ENCODE results near the gene TMEM187.

The TMEM187 gene

DNA sequence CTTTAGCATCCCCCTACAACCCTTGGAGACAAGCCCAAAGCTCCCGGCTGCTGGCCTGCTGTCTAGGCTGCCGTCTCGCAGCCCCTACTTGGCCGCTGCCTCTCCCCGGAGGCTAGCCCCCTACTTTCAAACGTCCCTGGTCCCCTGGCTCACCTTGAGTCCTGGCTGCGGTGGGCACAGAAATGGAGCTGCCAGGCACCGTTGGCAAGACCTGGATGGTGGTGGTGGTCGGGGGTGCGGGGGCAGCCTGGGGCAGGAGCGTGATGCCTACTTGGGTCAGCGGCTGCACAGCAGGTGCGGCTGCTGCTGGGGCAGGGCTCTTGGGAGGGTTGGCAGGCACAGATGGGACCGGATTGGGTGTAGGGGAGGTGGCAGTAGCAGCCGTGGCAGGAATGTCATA is 12.9 kb upstream of the TMEM187 start:
- no peak for ATAC-seq (ENCODE audit: insufficient read depth, low read depth)
- H3K36me3 ChIP-seq (ENCODE audit: insufficient read depth, low read length), result peaks cover 100% of the 10 kb centered on the region
- H4K20me1 ChIP-seq (ENCODE audit: insufficient read depth, low read length), result peaks cover 83% of the 10 kb centered on the region
- no peaks in the 10 kb centered on the region for H3K27me3 ChIP-seq (ENCODE audit: insufficient read depth, low read length, poor library complexity)
- H3K4me2 ChIP-seq (ENCODE audit: insufficient read depth, low read length), result no peak overlapping the region
- no peak overlapping the region for H2AFZ ChIP-seq (ENCODE audit: low read depth, low read length)
- TF ChIP-seq, protein P1, sequence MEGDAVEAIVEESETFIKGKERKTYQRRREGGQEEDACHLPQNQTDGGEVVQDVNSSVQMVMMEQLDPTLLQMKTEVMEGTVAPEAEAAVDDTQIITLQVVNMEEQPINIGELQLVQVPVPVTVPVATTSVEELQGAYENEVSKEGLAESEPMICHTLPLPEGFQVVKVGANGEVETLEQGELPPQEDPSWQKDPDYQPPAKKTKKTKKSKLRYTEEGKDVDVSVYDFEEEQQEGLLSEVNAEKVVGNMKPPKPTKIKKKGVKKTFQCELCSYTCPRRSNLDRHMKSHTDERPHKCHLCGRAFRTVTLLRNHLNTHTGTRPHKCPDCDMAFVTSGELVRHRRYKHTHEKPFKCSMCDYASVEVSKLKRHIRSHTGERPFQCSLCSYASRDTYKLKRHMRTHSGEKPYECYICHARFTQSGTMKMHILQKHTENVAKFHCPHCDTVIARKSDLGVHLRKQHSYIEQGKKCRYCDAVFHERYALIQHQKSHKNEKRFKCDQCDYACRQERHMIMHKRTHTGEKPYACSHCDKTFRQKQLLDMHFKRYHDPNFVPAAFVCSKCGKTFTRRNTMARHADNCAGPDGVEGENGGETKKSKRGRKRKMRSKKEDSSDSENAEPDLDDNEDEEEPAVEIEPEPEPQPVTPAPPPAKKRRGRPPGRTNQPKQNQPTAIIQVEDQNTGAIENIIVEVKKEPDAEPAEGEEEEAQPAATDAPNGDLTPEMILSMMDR (IDR thresholded peaks at IDR 0.05; ENCODE audit: borderline replicate concordance, extremely low read depth, low read length, poor library complexity, severe bottlenecking), result no peak
- TF ChIP-seq EZH2 (IDR thresholded peaks at IDR 0.05; ENCODE audit: borderline replicate concordance, low read depth, low read length, severe bottlenecking), result no peak
- no peak overlapping the region for H3K27ac ChIP-seq (ENCODE audit: low read length)
- no peaks in the 10 kb centered on the region for H3K4me1 ChIP-seq (ENCODE audit: insufficient read depth, low read length)
- H3K79me2 ChIP-seq (ENCODE audit: insufficient read depth, low read length), result peaks cover 79% of the 10 kb centered on the region
- no peak for DNase-seq
- H3K9ac ChIP-seq (ENCODE audit: low read depth, low read length), result no peak overlapping the region
- no peaks in the 10 kb centered on the region for H3K9me3 ChIP-seq (ENCODE audit: insufficient read depth, low read length, severe bottlenecking)
- no peak overlapping the region for H3K4me3 ChIP-seq (ENCODE audit: low read depth in 1 of 2, low read length in 2 of 2)

DNA sequence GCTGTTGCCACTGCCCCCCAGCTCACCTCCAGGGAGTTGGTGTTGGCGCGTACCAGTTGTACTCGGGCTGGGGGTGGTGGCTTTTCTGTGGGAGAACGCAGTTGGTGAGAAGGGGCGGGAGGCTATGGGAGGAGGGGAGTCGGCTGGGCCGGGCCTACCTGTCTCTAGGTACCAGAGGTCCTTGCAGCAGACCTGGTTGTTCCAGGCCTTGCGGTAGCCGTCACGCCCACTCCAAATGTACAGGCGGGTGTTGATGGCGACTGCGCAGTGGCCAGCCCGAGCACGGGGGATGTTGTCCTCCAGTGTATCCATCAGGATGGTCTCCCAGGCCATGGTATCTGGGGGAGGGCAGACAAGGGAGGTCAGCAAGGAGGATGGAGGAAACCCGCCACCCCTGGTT is 12.5 kb upstream of the TMEM187 start:
- no peak overlapping the region for H3K4me3 ChIP-seq (ENCODE audit: low read depth in 1 of 2, low read length in 2 of 2)
- TF ChIP-seq, protein P1 (IDR thresholded peaks at IDR 0.05; ENCODE audit: borderline replicate concordance, extremely low read depth, low read length, poor library complexity, severe bottlenecking), result no peak
- no peak for TF ChIP-seq EZH2 (IDR thresholded peaks at IDR 0.05; ENCODE audit: borderline replicate concordance, low read depth, low read length, severe bottlenecking)
- no peak overlapping the region for H3K4me2 ChIP-seq (ENCODE audit: insufficient read depth, low read length)
- no peaks in the 10 kb centered on the region for H3K9me3 ChIP-seq (ENCODE audit: insufficient read depth, low read length, severe bottlenecking)
- H3K79me2 ChIP-seq (ENCODE audit: insufficient read depth, low read length), result peaks cover 82% of the 10 kb centered on the region
- H2AFZ ChIP-seq (ENCODE audit: low read depth, low read length), result no peak overlapping the region
- H3K36me3 ChIP-seq (ENCODE audit: insufficient read depth, low read length), result peaks cover 100% of the 10 kb centered on the region
- H3K4me1 ChIP-seq (ENCODE audit: insufficient read depth, low read length), result no peaks in the 10 kb centered on the region
- no peak overlapping the region for H3K27ac ChIP-seq (ENCODE audit: low read length)
- no peaks in the 10 kb centered on the region for H3K27me3 ChIP-seq (ENCODE audit: insufficient read depth, low read length, poor library complexity)
- ATAC-seq (ENCODE audit: insufficient read depth, low read depth), result no peak
- no peak overlapping the region for H3K9ac ChIP-seq (ENCODE audit: low read depth, low read length)
- no peak for DNase-seq
- peaks cover 83% of the 10 kb centered on the region for H4K20me1 ChIP-seq (ENCODE audit: insufficient read depth, low read length)

DNA sequence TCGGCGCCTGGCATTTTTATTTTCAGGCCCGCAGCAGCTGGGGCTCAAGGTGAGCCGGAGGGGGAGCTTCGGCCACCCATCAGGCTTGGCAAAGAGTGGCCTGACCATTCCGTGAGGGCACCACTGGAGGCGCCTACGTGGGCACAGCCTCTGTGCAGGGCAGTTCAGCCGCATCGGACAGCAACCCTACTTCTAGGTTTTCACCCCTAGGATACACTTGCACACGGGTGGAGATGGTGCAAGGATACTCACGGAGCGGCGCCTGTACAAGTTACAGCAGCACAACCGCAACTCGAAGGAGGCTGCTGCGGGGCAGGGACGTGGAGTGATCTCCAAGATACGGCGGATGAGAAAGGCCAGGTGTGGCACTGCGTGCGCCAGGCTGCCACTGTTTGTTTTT is 11.8 kb upstream of the TMEM187 start:
- Histone ChIP-seq H3K9me3 (ENCODE audit: insufficient read depth, low read length, severe bottlenecking) (no peaks in the 10 kb centered on the region), H3K4me2 (ENCODE audit: insufficient read depth, low read length) (no peak overlapping the region), H3K4me3 (ENCODE audit: low read depth in 1 of 2, low read length in 2 of 2) (no peak overlapping the region), H3K27ac (ENCODE audit: low read length) (no peak overlapping the region), H3K4me1 (ENCODE audit: insufficient read depth, low read length) (0 out of 2 replicates have a peak, but pooled peaks cover 1% of the 10 kb centered on the region), H3K36me3 (ENCODE audit: insufficient read depth, low read length) (peaks cover 100% of the 10 kb centered on the region), H3K79me2 (ENCODE audit: insufficient read depth, low read length) (peaks cover 84% of the 10 kb centered on the region), H3K9ac (ENCODE audit: low read depth, low read length) (no peak overlapping the region), H2AFZ (ENCODE audit: low read depth, low read length) (no peak overlapping the region), H4K20me1 (ENCODE audit: insufficient read depth, low read length) (peaks cover 83% of the 10 kb centered on the region), H3K27me3 (ENCODE audit: insufficient read depth, low read length, poor library complexity) (no peaks in the 10 kb centered on the region)
- TF ChIP-seq EZH2 (IDR thresholded peaks at IDR 0.05; ENCODE audit: borderline replicate concordance, low read depth, low read length, severe bottlenecking), result no peak
- TF ChIP-seq, protein P1 (IDR thresholded peaks at IDR 0.05; ENCODE audit: borderline replicate concordance, extremely low read depth, low read length, poor library complexity, severe bottlenecking), result no peak
- ATAC-seq (ENCODE audit: insufficient read depth, low read depth) (no peak), DNase-seq (no peak)

DNA sequence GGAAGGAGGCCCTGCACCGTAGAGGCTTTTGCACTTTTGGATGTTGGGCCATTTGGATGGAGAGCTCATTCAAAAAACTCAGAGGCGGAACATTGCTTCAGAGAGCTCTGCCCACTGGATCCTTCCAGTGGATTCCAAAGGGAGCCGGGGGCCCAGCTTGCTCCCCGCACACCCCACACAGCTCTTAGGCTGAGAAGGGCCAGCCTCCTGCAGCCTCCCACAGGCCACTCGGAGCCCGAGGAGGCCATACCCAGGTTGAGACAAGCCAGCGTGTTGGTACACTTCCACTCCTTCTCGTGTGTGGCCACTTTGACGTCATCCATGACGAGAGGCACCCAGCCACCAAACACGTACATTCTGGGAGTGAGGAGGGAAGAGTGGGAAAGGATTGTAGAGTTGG is 11.3 kb upstream of the TMEM187 start:
- H3K27me3 ChIP-seq (ENCODE audit: insufficient read depth, low read length, poor library complexity), result no peaks in the 10 kb centered on the region
- no peak overlapping the region for H2AFZ ChIP-seq (ENCODE audit: low read depth, low read length)
- peaks cover 83% of the 10 kb centered on the region for H4K20me1 ChIP-seq (ENCODE audit: insufficient read depth, low read length)
- H3K4me1 ChIP-seq (ENCODE audit: insufficient read depth, low read length), result peaks cover 7% of the 10 kb centered on the region
- no peak for TF ChIP-seq EZH2 (IDR thresholded peaks at IDR 0.05; ENCODE audit: borderline replicate concordance, low read depth, low read length, severe bottlenecking)
- TF ChIP-seq, protein P1 (IDR thresholded peaks at IDR 0.05; ENCODE audit: borderline replicate concordance, extremely low read depth, low read length, poor library complexity, severe bottlenecking), result no peak
- H3K4me3 ChIP-seq (ENCODE audit: low read depth in 1 of 2, low read length in 2 of 2), result no peak overlapping the region
- no peak overlapping the region for H3K9ac ChIP-seq (ENCODE audit: low read depth, low read length)
- no peak overlapping the region for H3K27ac ChIP-seq (ENCODE audit: low read length)
- peaks cover 100% of the 10 kb centered on the region for H3K36me3 ChIP-seq (ENCODE audit: insufficient read depth, low read length)
- DNase-seq (no peak), ATAC-seq (ENCODE audit: insufficient read depth, low read depth) (no peak)
- H3K79me2 ChIP-seq (ENCODE audit: insufficient read depth, low read length), result peaks cover 84% of the 10 kb centered on the region
- no peak overlapping the region for H3K4me2 ChIP-seq (ENCODE audit: insufficient read depth, low read length)
- no peaks in the 10 kb centered on the region for H3K9me3 ChIP-seq (ENCODE audit: insufficient read depth, low read length, severe bottlenecking)

All from DND-41 (cell line).